Right atrium auricular region (tissue), 2 donors: ENCODE measurements around the gene DCC. TPM values are rescaled to one million over a fixed set of nuclear protein-coding genes. Genes with fewer than 3 reads are reported as not detected.

ENCODE experiments used
- DNase-seq: peaks from one replicate; pipeline ENCODE4 v3.0.0-alpha.2; 2019; ENCODE audit warnings: low spot score
- H3K27ac ChIP-seq, 2 donors: fragments of 200-600 bp; sonication (generic); 1 replicate in 1 of 2; 2 replicates in 1 of 2; pipeline ENCODE4 v1.5.1; 2016 to 2019
- H3K27me3 ChIP-seq, 2 donors: fragments of 200-600 bp; sonication (generic); one replicate each; pipeline versions ENCODE4 v1.5.1 to v1.6.0; 2017 to 2019
- H3K36me3 ChIP-seq: fragments of 200-600 bp; sonication (generic); one replicate; pipeline ENCODE4 v1.5.1; 2016
- H3K4me1 ChIP-seq, 2 donors: fragments of 200-600 bp; sonication (generic); one replicate each; pipeline versions ENCODE4 v1.5.1 to v1.6.0; 2017 to 2019
- H3K4me3 ChIP-seq, 2 donors: fragments of 200-600 bp; sonication (generic); 1 replicate in 1 of 2; 2 replicates in 1 of 2; pipeline ENCODE4 v1.5.1; 2017 to 2019; ENCODE audit warnings: mild to moderate bottlenecking in 1 of 2, moderate library complexity in 1 of 2
- H3K9me3 ChIP-seq, 2 donors: fragments of 200-600 bp; sonication (generic); one replicate each; pipeline ENCODE4 v1.5.1; 2019
- CTCF ChIP-seq, 2 donors: fragments of 200-600 bp; sonication (generic); IDR thresholded peaks; one replicate each; pipeline ENCODE4 v1.5.1; 2019; ENCODE audit warnings: antibody characterized with exemption in 2 of 2
- total RNA-seq, 2 donors: library from RNA; depleted of rRNA; stranded (reverse); fragments of >200 nt; gene quantifications; one replicate each; pipeline ENCODE4 v1.1.0, GENCODE V29; 2016

Gene DCC
- total RNA-seq, 2 donors from 2014 or later = not detected

GRCh38 chr18:52995875-52996274 lies 655.9 kb downstream of the DCC start:
- Histone ChIP-seq H3K4me1 (no peaks in the 10 kb centered on the region), H3K27me3 (no peaks in the 10 kb centered on the region), H3K36me3 (no peaks in the 10 kb centered on the region), H3K4me3 (no peak overlapping the region), H3K27ac (no peak overlapping the region), H3K9me3 (no peaks in the 10 kb centered on the region)
- no peak for DNase-seq
- no peak for TF ChIP-seq CTCF (IDR thresholded peaks at IDR 0.05)

- no peak for TF ChIP-seq CTCF (IDR thresholded peaks at IDR 0.05)
Measured at GRCh38 chr18:52999633-53000032, 659.6 kb downstream of the DCC start.

DNA sequence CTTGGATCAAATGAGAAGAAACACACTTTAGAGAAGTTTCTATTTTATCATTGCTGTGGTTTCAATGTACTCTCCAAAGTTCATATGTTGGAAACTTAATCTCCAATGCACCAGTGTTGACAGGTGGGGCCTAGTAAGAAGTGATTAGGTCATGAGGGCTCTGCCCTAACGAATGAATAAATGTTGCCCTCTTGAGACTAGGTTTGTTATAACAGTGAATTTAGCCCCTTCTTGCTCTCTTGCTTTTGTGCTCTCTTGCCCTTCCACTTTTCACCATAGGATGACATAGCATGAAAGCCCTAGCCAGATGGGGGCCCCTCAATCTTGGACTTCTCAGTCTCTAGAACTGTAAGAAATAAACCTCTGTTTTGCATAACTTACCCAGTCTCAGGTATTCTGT lies 664.8 kb downstream of the DCC start:
- no peaks in the 10 kb centered on the region for H3K4me1 ChIP-seq
- H3K4me3 ChIP-seq = no peak overlapping the region
- no peaks in the 10 kb centered on the region for H3K9me3 ChIP-seq
- no peak for TF ChIP-seq CTCF (IDR thresholded peaks at IDR 0.05)
- no peak for DNase-seq
- H3K27me3 ChIP-seq = no peaks in the 10 kb centered on the region
- no peaks in the 10 kb centered on the region for H3K36me3 ChIP-seq
- H3K27ac ChIP-seq = no peak overlapping the region

More at GRCh38 chr18:52999633-53000032, 659.6 kb downstream of the DCC start:
- no peaks in the 10 kb centered on the region for H3K36me3 ChIP-seq
- H3K27ac ChIP-seq = no peak overlapping the region
- DNase-seq = no peak
- no peaks in the 10 kb centered on the region for H3K27me3 ChIP-seq
- no peaks in the 10 kb centered on the region for H3K9me3 ChIP-seq
- H3K4me3 ChIP-seq = no peak overlapping the region
- H3K4me1 ChIP-seq = no peaks in the 10 kb centered on the region

- Histone ChIP-seq H3K36me3 (no peaks in the 10 kb centered on the region), H3K9me3 (no peaks in the 10 kb centered on the region), H3K4me1 (no peaks in the 10 kb centered on the region), H3K4me3 (no peak overlapping the region), H3K27me3 (no peaks in the 10 kb centered on the region), H3K27ac (no peak overlapping the region)
- DNase-seq = no peak
- no peak for TF ChIP-seq CTCF (IDR thresholded peaks at IDR 0.05)
Measured at GRCh38 chr18:53018791-53019190, 678.8 kb downstream of the DCC start.

DNA sequence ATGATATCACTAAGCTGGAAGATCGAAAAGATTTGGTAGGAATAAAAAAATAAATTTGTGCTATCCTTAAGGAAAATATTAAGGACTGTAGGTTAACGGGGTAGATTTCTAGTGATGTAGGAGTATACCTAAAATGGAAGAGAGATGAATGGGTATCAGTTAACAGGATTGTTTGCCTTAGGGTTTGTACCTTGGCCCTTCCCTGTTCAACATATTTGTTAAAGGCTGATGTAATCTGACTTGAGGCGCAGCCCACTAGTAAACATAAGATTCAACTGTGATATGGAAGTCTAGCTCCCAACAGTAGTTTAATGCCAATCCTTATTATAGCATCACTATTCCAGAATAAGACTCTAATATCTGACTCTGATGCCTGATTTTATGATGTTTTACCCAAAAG lies 685.2 kb downstream of the DCC start:
- DNase-seq = no peak
- no peaks in the 10 kb centered on the region for H3K4me1 ChIP-seq
- H3K9me3 ChIP-seq = no peaks in the 10 kb centered on the region
- H3K4me3 ChIP-seq = no peak overlapping the region
- no peaks in the 10 kb centered on the region for H3K36me3 ChIP-seq
- no peak for TF ChIP-seq CTCF (IDR thresholded peaks at IDR 0.05)
- H3K27me3 ChIP-seq = no peaks in the 10 kb centered on the region
- H3K27ac ChIP-seq = no peak overlapping the region

GRCh38 chr18:53028565-53028964 lies 688.6 kb downstream of the DCC start:
- Histone ChIP-seq H3K4me1 (no peaks in the 10 kb centered on the region), H3K4me3 (no peak overlapping the region), H3K36me3 (no peaks in the 10 kb centered on the region), H3K9me3 (no peaks in the 10 kb centered on the region), H3K27me3 (no peaks in the 10 kb centered on the region), H3K27ac (no peak overlapping the region)
- no peak for TF ChIP-seq CTCF (IDR thresholded peaks at IDR 0.05)
- no peak for DNase-seq
